H1 (cell line): ENCODE results near the gene GADL1. TPM values are rescaled to one million over a fixed set of nuclear protein-coding genes. Genes with fewer than 3 reads are reported as not detected.

ENCODE experiments used
- CTCF ChIA-PET: fragments of 300-600 bp; sonication (Branson Sonifier 250); formaldehyde crosslinking; loops from one replicate; lab custom pipeline; 2021; ENCODE audit not compliant: partially characterized antibody; lab: Charles Lee
- POLR2A ChIA-PET: fragments of 300-600 bp; sonication (Branson Sonifier 250); formaldehyde crosslinking; loops from one replicate; lab custom pipeline; 2021; ENCODE audit warnings: inconsistent platforms; ENCODE audit not compliant: partially characterized antibody; lab: Charles Lee
- DNase-seq, 2 experiments: peaks; one replicate each; pipeline versions ENCODE4 v3.0.0 to v3.0.0-alpha.2; 2010 to 2022; ENCODE audit warnings: low spot score in 2 of 2, low read depth in 1 of 2, mixed read lengths in 1 of 2
- FAIRE-seq: peaks from 2 replicates; lab custom pipeline; 2011; peaks lifted over from hg19 to GRCh38; lab: Jason Lieb, UNC
- H2AFZ ChIP-seq: 2 replicates; pipeline ENCODE4 v1.8.1; 2012; ENCODE audit warnings: low read length, inconsistent platforms
- H2AK5ac ChIP-seq: 2 replicates; pipeline ENCODE4 v1.6.1; 2013; ENCODE audit warnings: low read depth, low read length
- H2BK120ac ChIP-seq: replicated peaks from 2 replicates; pipeline ENCODE3; 2013; ENCODE audit warnings: low read depth, low read length, inconsistent platforms
- H2BK12ac ChIP-seq: 2 replicates; pipeline ENCODE4 v1.6.1; 2013; ENCODE audit warnings: low read depth, low read length
- H2BK15ac ChIP-seq: 2 replicates; pipeline ENCODE4 v1.6.1; 2013; ENCODE audit warnings: low read length
- H2BK20ac ChIP-seq: 2 replicates; pipeline ENCODE4 v1.6.1; 2013; ENCODE audit warnings: low read length
- H2BK5ac ChIP-seq: 2 replicates; pipeline ENCODE4 v1.6.1; 2013; ENCODE audit warnings: low read depth, low read length
- H3K14ac ChIP-seq: 2 replicates; pipeline ENCODE4 v1.6.1; 2013; ENCODE audit warnings: inconsistent platforms; ENCODE audit not compliant: insufficient read length
- H3K18ac ChIP-seq: 2 replicates; pipeline ENCODE4 v1.6.1; 2013; ENCODE audit warnings: low read length; ENCODE audit errors: extremely low read depth
- H3K23ac ChIP-seq: 2 replicates; pipeline ENCODE4 v1.6.1; 2013; ENCODE audit warnings: inconsistent platforms; ENCODE audit not compliant: insufficient read length
- H3K23me2 ChIP-seq: 2 replicates; pipeline ENCODE4 v1.6.1; 2013; ENCODE audit warnings: low read depth, low read length
- H3K27ac ChIP-seq: 2 replicates; pipeline ENCODE4 v1.6.1; 2011; ENCODE audit warnings: low read depth, low read length, inconsistent platforms
- H3K27me3 ChIP-seq, 4 experiments: replicated peaks in 1 of 4; 1 replicate in 1 of 4; 2 replicates in 3 of 4; pipeline versions ENCODE4 v1.6.1 to v1.8.1; 2011 to 2013; ENCODE audit warnings: low read length in 3 of 4, mild to moderate bottlenecking in 3 of 4, inconsistent platforms in 2 of 4, mixed read lengths in 2 of 4, moderate library complexity in 1 of 4; ENCODE audit not compliant: control insufficient read depth in 3 of 4, insufficient read depth in 3 of 4; ENCODE audit errors: extremely low read depth in 1 of 4
- H3K36me3 ChIP-seq, 4 experiments: 2 replicates each; pipeline versions ENCODE4 v1.6.1 to v1.8.1; 2011 to 2013; ENCODE audit warnings: mild to moderate bottlenecking in 4 of 4, low read length in 3 of 4, moderate library complexity in 2 of 4, control low read depth in 1 of 4, inconsistent platforms in 1 of 4; ENCODE audit not compliant: insufficient read depth in 4 of 4, control insufficient read depth in 2 of 4
- H3K4ac ChIP-seq: replicated peaks from 2 replicates; pipeline ENCODE3; 2013; ENCODE audit warnings: low read length, low read depth, mixed read lengths, inconsistent platforms; ENCODE audit not compliant: insufficient read length
- H3K4me1 ChIP-seq, 4 experiments: replicated peaks in 1 of 4; 1 replicate in 1 of 4; 2 replicates in 3 of 4; pipeline versions ENCODE4 v1.6.1 to v1.8.1; 2011 to 2013; ENCODE audit warnings: low read length in 3 of 4, inconsistent platforms in 2 of 4, mixed read lengths in 1 of 4; ENCODE audit not compliant: insufficient read depth in 4 of 4, control insufficient read depth in 3 of 4
- H3K4me2 ChIP-seq, 2 experiments: 2 replicates each; pipeline versions ENCODE4 v1.6.1 to v1.8.1; 2011 to 2013; ENCODE audit warnings: low read depth in 2 of 2, low read length in 2 of 2, control low read depth in 1 of 2, inconsistent platforms in 1 of 2, mild to moderate bottlenecking in 1 of 2; ENCODE audit not compliant: insufficient read depth in 1 of 2
- H3K4me3 ChIP-seq, 4 experiments: fragments of 200-600, 300-600 bp in 1 of 4; sonication (generic), shearing (Covaris generic), sonication (Bioruptor Twin) in 1 of 4; 2 replicates each; pipeline versions ENCODE4 v1.5.1 to v1.8.1; 2011 to 2016; ENCODE audit warnings: low read length in 4 of 4, low read depth in 3 of 4, control low read depth in 2 of 4, inconsistent platforms in 2 of 4, mild to moderate bottlenecking in 2 of 4, mixed read lengths in 1 of 4, moderate library complexity in 1 of 4; ENCODE audit not compliant: insufficient read depth in 2 of 4; ENCODE audit errors: extremely low read depth in 1 of 4
- H3K56ac ChIP-seq: replicated peaks from 2 replicates; pipeline ENCODE3; 2013; ENCODE audit warnings: low read depth, mild to moderate bottlenecking, mixed read lengths, low read length, inconsistent platforms; ENCODE audit not compliant: insufficient read length
- H3K79me1 ChIP-seq: 2 replicates; pipeline ENCODE4 v1.6.1; 2013; ENCODE audit warnings: low read depth, low read length, control low read depth
- H3K79me2 ChIP-seq, 2 experiments: 2 replicates each; pipeline versions ENCODE4 v1.6.1 to v1.8.1; 2012 to 2013; ENCODE audit warnings: low read length in 2 of 2, mild to moderate bottlenecking in 2 of 2, inconsistent platforms in 1 of 2; ENCODE audit not compliant: insufficient read depth in 2 of 2, control insufficient read depth in 1 of 2
- H3K9ac ChIP-seq, 4 experiments: replicated peaks in 1 of 4; 1 replicate in 1 of 4; 2 replicates in 3 of 4; pipeline versions ENCODE4 v1.6.1 to v1.8.1; 2011 to 2013; ENCODE audit warnings: low read depth in 3 of 4, low read length in 3 of 4, control low read depth in 2 of 4, mild to moderate bottlenecking in 2 of 4, moderate library complexity in 2 of 4, inconsistent platforms in 1 of 4; ENCODE audit errors: extremely low read depth in 1 of 4
- H3K9me3 ChIP-seq, 2 experiments: 2 replicates each; pipeline versions ENCODE4 v1.6.1 to v1.8.1; 2012 to 2013; ENCODE audit warnings: mild to moderate bottlenecking in 2 of 2, moderate library complexity in 2 of 2, control low read depth in 1 of 2, inconsistent platforms in 1 of 2, low read depth in 1 of 2, low read length in 1 of 2, mixed read lengths in 1 of 2; ENCODE audit not compliant: insufficient read depth in 2 of 2
- H4K20me1 ChIP-seq, 2 experiments: replicated peaks in 1 of 2; 2 replicates each; pipeline versions ENCODE3 to v1.8.1; 2011 to 2013; ENCODE audit warnings: inconsistent platforms in 2 of 2, low read length in 2 of 2, mild to moderate bottlenecking in 1 of 2; ENCODE audit not compliant: insufficient read depth in 2 of 2, control insufficient read depth in 1 of 2
- H4K5ac ChIP-seq: 2 replicates; pipeline ENCODE4 v1.6.1; 2013; ENCODE audit warnings: low read length, low read depth, mixed read lengths, inconsistent platforms; ENCODE audit not compliant: insufficient read length
- H4K8ac ChIP-seq: 2 replicates; pipeline ENCODE4 v1.8.0; 2013; ENCODE audit warnings: mild to moderate bottlenecking, moderate library complexity, low read length, inconsistent platforms; ENCODE audit not compliant: insufficient read depth; ENCODE audit errors: extremely low read depth
- H4K91ac ChIP-seq: replicated peaks from 2 replicates; pipeline ENCODE3; 2013; ENCODE audit warnings: low read length, mixed read lengths, inconsistent platforms; ENCODE audit not compliant: insufficient read length
- ATF2 ChIP-seq: IDR thresholded peaks from 2 replicates; pipeline ENCODE4 v1.6.1; 2012; ENCODE audit warnings: low read length, inconsistent platforms
- CEBPB ChIP-seq: IDR thresholded peaks from 2 replicates; pipeline ENCODE4 v1.6.1; 2012; ENCODE audit warnings: low read depth, low read length
- KDM5A ChIP-seq: fragments of 200-600 bp; IDR thresholded peaks from 2 replicates; pipeline ENCODE4 v1.7.1; 2012; ENCODE audit warnings: mild to moderate bottlenecking, low read length, inconsistent platforms, mixed read lengths
- SIX5 ChIP-seq: IDR thresholded peaks from 2 replicates; pipeline ENCODE4 v1.6.1; 2011; ENCODE audit warnings: mild to moderate bottlenecking, low read depth, low read length
- YY1 ChIP-seq: IDR thresholded peaks from 2 replicates; pipeline ENCODE4 v1.6.1; 2011; ENCODE audit warnings: low read depth, mild to moderate bottlenecking, low read length
- WGBS, 2 experiments: shearing (Covaris generic) in 1 of 2; methylation state at CpG; one replicate each; pipeline versions ENCODE4 v1.1.6 to v1.1.7; 2013 to 2015; ENCODE audit warnings: low lambda C conversion rate in 2 of 2, mixed read lengths in 2 of 2, inconsistent platforms in 1 of 2, low coverage in 1 of 2, missing lambda C conversion rate in 1 of 2; ENCODE audit not compliant: insufficient replicate concordance in 2 of 2, insufficient coverage in 1 of 2, insufficient read length in 1 of 2; ENCODE audit errors: extremely low coverage in 1 of 2, missing lambda C conversion rate in 1 of 2; 5-methylcytosine and 5-hydroxymethylcytosine counted together
- polyA plus RNA-seq, 7 experiments: library from polyadenylated mRNA; depleted of rRNA in 3 of 7; stranded (reverse) in 5 of 7; unstranded in 2 of 7; fragments of >200 nt in 5 of 7; fragments of 200-250 nt in 2 of 7; gene quantifications; 1 replicate in 5 of 7; 2 replicates in 1 of 7; 4 replicates in 1 of 7; pipeline versions ENCODE4 v1.2.1 to v1.2.3, GENCODE V29; 2011 to 2013; ENCODE audit warnings: missing spikeins in 2 of 7, mixed read lengths in 2 of 7
- total RNA-seq: library from RNA; stranded (reverse); fragmentation: NEBNext Ultra II Directional; extraction: Animal tissue kit (Norgen Biotek cat#: 25700); gene quantifications from 2 replicates; pipeline ENCODE4 v1.2.1, GENCODE V29; 2021

The GADL1 gene
- total and polyA plus RNA-seq, 2 of the 8 experiments (the other 6 are each of a cell fraction or from before 2014, with no cell fraction given) = 0.03 to 0.30 TPM

- POLR2A ChIA-PET = no interaction called here
- Histone ChIP-seq H2AFZ (no peak overlapping the region), H3K27ac (no peak overlapping the region), H2BK12ac (no peak overlapping the region), H3K4me2 (no peak overlapping the region), H3K79me2 (no peaks in the 10 kb centered on the region), H4K8ac (no peak overlapping the region), H3K9ac (no peak overlapping the region), H3K23me2 (no peaks in the 10 kb centered on the region; the same call in 1 of the 2 replicates), H2BK20ac (no peak overlapping the region), H4K5ac (no peak overlapping the region), H3K27me3 (no peaks in the 10 kb centered on the region), H3K23ac (no peak overlapping the region), H2AK5ac (no peak overlapping the region), H2BK15ac (no peak overlapping the region), H3K9me3 (peaks cover 14 to 20% of the 10 kb centered on the region in 2 experiments), H4K91ac (no peak overlapping the region), H3K36me3 (peaks cover 0 to 9% (median 4%) of the 10 kb centered on the region in 4 experiments; a peak in 2 of 8 replicates), H3K56ac (no peak overlapping the region), H3K4me1 (peaks cover 0 to 13% (median 4%) of the 10 kb centered on the region in 4 experiments; a peak in 3 of 7 replicates), H3K4ac (no peak overlapping the region), H2BK120ac (no peak overlapping the region), H4K20me1 (no peaks in the 10 kb centered on the region), H3K14ac (no peak overlapping the region), H2BK5ac (no peak overlapping the region), H3K4me3 (no peak overlapping the region), H3K18ac (no peak overlapping the region), H3K79me1 (no peaks in the 10 kb centered on the region)
- TF ChIP-seq ATF2 (no peak), CEBPB (no peak), SIX5 (no peak), KDM5A (no peak), YY1 (no peak)
- no peak for DNase-seq
- FAIRE-seq = no peak
- CTCF ChIA-PET = no interaction called here
- 90% methylated on average over 3 of the region's 3 CpGs; no CpG with 5 or more reads in 1 of the 2 experiments for WGBS, 2 experiments
Observed at GRCh38 chr3:30700702-30701321, 193.6 kb downstream of the GADL1 start.
